Adrenal gland (tissue), 5 donors: ENCODE results near the gene ENOX1.

Experiments used
- CTCF ChIP-seq, 6 experiments: fragments of 450-650 bp in 4 of 6; fragments of 200-600 bp in 2 of 6; sonication (generic) in 1 of 6; IDR thresholded peaks; 1 replicate in 5 of 6; 2 replicates in 1 of 6; pipeline versions ENCODE4 v1.5.1 to v1.8.0; 2016 to 2021; ENCODE audit warnings: antibody characterized with exemption in 6 of 6, mild to moderate bottlenecking in 2 of 6, moderate library complexity in 1 of 6
- POLR2A ChIP-seq, 2 donors: fragments of 450-650 bp; IDR thresholded peaks; one replicate each; pipeline ENCODE4 v1.6.1; 2017; ENCODE audit warnings: antibody characterized with exemption in 2 of 2, mild to moderate bottlenecking in 2 of 2, moderate library complexity in 1 of 2
- donor health status: DM: no; HTN: no; CAD: no.

GRCh38 chr13:43293008-43293407 is 493.8 kb downstream of the ENOX1 start:
- TF ChIP-seq CTCF (IDR thresholded peaks at IDR 0.05) (no peak), POLR2A (IDR thresholded peaks at IDR 0.05) (no peak)
